Calu3 (cell line): ENCODE data around the gene ORAI3. TPM values are rescaled to one million over a fixed set of nuclear protein-coding genes. Genes with fewer than 3 reads are reported as not detected.

ENCODE experiments used
- BruUV-seq: library from RNA; stranded (reverse); fragments of 400-500 nt; replicated peaks from 2 replicates; lab custom pipeline; 2021; lab: Mats Ljungman, UMichigan
- CTCF ChIA-PET: fragments of 300-600 bp; sonication (Branson Sonifier 250); formaldehyde crosslinking; loops from one replicate; lab custom pipeline; 2022; ENCODE audit warnings: antibody characterized with exemption; lab: Charles Lee
- DNase-seq: peaks from one replicate; pipeline ENCODE4 v3.0.0; 2022
- H3K27ac Mint-ChIP-seq: one replicate; pipeline ENCODE4 v1.8.0; 2022; ENCODE audit warnings: mixed read lengths; ENCODE audit not compliant: unreplicated experiment
- H3K27me3 Mint-ChIP-seq: one replicate; pipeline ENCODE4 v1.8.0; 2022; ENCODE audit warnings: mixed read lengths; ENCODE audit not compliant: unreplicated experiment
- H3K36me3 Mint-ChIP-seq: one replicate; pipeline ENCODE4 v1.8.0; 2022; ENCODE audit warnings: mild to moderate bottlenecking, moderate library complexity, mixed read lengths; ENCODE audit not compliant: insufficient read depth, unreplicated experiment
- H3K4me1 Mint-ChIP-seq: one replicate; pipeline ENCODE4 v1.8.0; 2022; ENCODE audit warnings: mild to moderate bottlenecking, low read depth, mixed read lengths; ENCODE audit not compliant: unreplicated experiment
- H3K4me3 Mint-ChIP-seq: one replicate; pipeline ENCODE4 v1.8.0; 2022; ENCODE audit warnings: mild to moderate bottlenecking, low read depth, moderate library complexity, mixed read lengths; ENCODE audit not compliant: unreplicated experiment
- H3K9me3 Mint-ChIP-seq: one replicate; pipeline ENCODE4 v1.8.0; 2022; ENCODE audit warnings: low read depth, mixed read lengths; ENCODE audit not compliant: unreplicated experiment
- CTCF ChIP-seq: fragments of 200-600 bp; IDR thresholded peaks from one replicate; pipeline ENCODE4 v1.8.0; 2022; ENCODE audit warnings: antibody characterized with exemption; ENCODE audit not compliant: unreplicated experiment
- intact Hi-C: fragments of 100-400 bp; cut with micrococcal nuclease; formaldehyde crosslinking; loops from one replicate; pipeline ENCODE4 v1.10.0; 2022; ENCODE audit not compliant: unreplicated experiment
- total RNA-seq: library from RNA; stranded (reverse); gene quantifications from 2 replicates; pipeline ENCODE4 v1.2.3, GENCODE V29; 2022

The ORAI3 gene
- total RNA-seq, 1 experiment from 2014 or later = 14.7 TPM

- CTCF ChIA-PET = interaction anchor here (0.7 to 2.2 kb wide), 3 partner anchors 57 to 154 kb away, joined by 3 to 19 read pairs (median 3); no protein-coding TSS in a partner anchor
- no peaks in the 10 kb centered on the region for H3K27me3 Mint-ChIP-seq
- no TSS peak for BruUV-seq
- TF ChIP-seq CTCF = no peak
- H3K9me3 Mint-ChIP-seq = peaks cover 2% of the 10 kb centered on the region
- intact Hi-C loops = no loop called here
- no peak overlapping the region for H3K27ac Mint-ChIP-seq
- H3K4me1 Mint-ChIP-seq = peaks cover 25% of the 10 kb centered on the region
- peaks cover 13% of the 10 kb centered on the region for H3K36me3 Mint-ChIP-seq
- DNase-seq = no peak
- peak overlapping the region; percentile 36 for H3K4me3 Mint-ChIP-seq
Observed at GRCh38 chr16:30901201-30902028, 47.5 kb upstream of the ORAI3 start.

GRCh38 chr16:30902029-30902972 lies 46.6 kb upstream of the ORAI3 start:
- H3K27me3 Mint-ChIP-seq = no peaks in the 10 kb centered on the region
- peaks cover 5% of the 10 kb centered on the region for H3K36me3 Mint-ChIP-seq
- peaks cover 21% of the 10 kb centered on the region for H3K4me1 Mint-ChIP-seq
- peaks cover 2% of the 10 kb centered on the region for H3K9me3 Mint-ChIP-seq
- peak overlapping the region; percentile 72 for H3K4me3 Mint-ChIP-seq
- peak overlapping the region; percentile 81 for H3K27ac Mint-ChIP-seq
- BruUV-seq = no TSS peak
- intact Hi-C loops = no loop called here
- TF ChIP-seq CTCF = no peak
- DNase-seq = peak; percentile 82
- CTCF ChIA-PET = interaction anchor here (0.8 to 2.2 kb wide), 3 partner anchors 58 to 87 kb away, joined by 3 to 19 read pairs (median 3); no protein-coding TSS in a partner anchor

GRCh38 chr16:30903002-30903401 lies 45.9 kb upstream of the ORAI3 start:
- intact Hi-C loops = no loop called here
- TF ChIP-seq CTCF = no peak
- H3K27me3 Mint-ChIP-seq = no peaks in the 10 kb centered on the region
- peaks cover 18% of the 10 kb centered on the region for H3K4me1 Mint-ChIP-seq
- BruUV-seq = no TSS peak
- CTCF ChIA-PET = interaction anchor here (0.8 to 2.2 kb wide), 3 partner anchors 58 to 88 kb away, joined by 3 to 19 read pairs (median 3); no protein-coding TSS in a partner anchor
- DNase-seq = no peak
- H3K36me3 Mint-ChIP-seq = peaks cover 5% of the 10 kb centered on the region
- H3K9me3 Mint-ChIP-seq = peaks cover 2% of the 10 kb centered on the region
- H3K27ac Mint-ChIP-seq = peak overlapping the region; percentile 81
- H3K4me3 Mint-ChIP-seq = peak overlapping the region; percentile 72

GRCh38 chr16:30903596-30903995 lies 45.3 kb upstream of the ORAI3 start:
- CTCF ChIA-PET = no interaction called here
- H3K4me3 Mint-ChIP-seq = no peak overlapping the region
- intact Hi-C loops = no loop called here
- no peaks in the 10 kb centered on the region for H3K27me3 Mint-ChIP-seq
- DNase-seq = no peak
- no peak for TF ChIP-seq CTCF
- H3K4me1 Mint-ChIP-seq = peaks cover 18% of the 10 kb centered on the region
- no peak overlapping the region for H3K27ac Mint-ChIP-seq
- no TSS peak for BruUV-seq
- peaks cover 5% of the 10 kb centered on the region for H3K36me3 Mint-ChIP-seq
- H3K9me3 Mint-ChIP-seq = peaks cover 2% of the 10 kb centered on the region
